H1 (cell line): Measurements from ENCODE around the gene RMDN2. TPM values are rescaled to one million over a fixed set of nuclear protein-coding genes. Genes with fewer than 3 reads are reported as not detected.

ENCODE experiments used
- CTCF ChIA-PET: fragments of 300-600 bp; sonication (Branson Sonifier 250); formaldehyde crosslinking; loops from one replicate; lab custom pipeline; 2021; ENCODE audit not compliant: partially characterized antibody; lab: Charles Lee
- POLR2A ChIA-PET: fragments of 300-600 bp; sonication (Branson Sonifier 250); formaldehyde crosslinking; loops from one replicate; lab custom pipeline; 2021; ENCODE audit warnings: inconsistent platforms; ENCODE audit not compliant: partially characterized antibody; lab: Charles Lee
- DNase-seq, 2 experiments: peaks; one replicate each; pipeline versions ENCODE4 v3.0.0 to v3.0.0-alpha.2; 2010 to 2022; ENCODE audit warnings: low spot score in 2 of 2, low read depth in 1 of 2, mixed read lengths in 1 of 2
- FAIRE-seq: peaks from 2 replicates; lab custom pipeline; 2011; peaks lifted over from hg19 to GRCh38; lab: Jason Lieb, UNC
- H2AFZ ChIP-seq: 2 replicates; pipeline ENCODE4 v1.8.1; 2012; ENCODE audit warnings: low read length, inconsistent platforms
- H2AK5ac ChIP-seq: 2 replicates; pipeline ENCODE4 v1.6.1; 2013; ENCODE audit warnings: low read depth, low read length
- H2BK120ac ChIP-seq: replicated peaks from 2 replicates; pipeline ENCODE3; 2013; ENCODE audit warnings: low read depth, low read length, inconsistent platforms
- H2BK12ac ChIP-seq: 2 replicates; pipeline ENCODE4 v1.6.1; 2013; ENCODE audit warnings: low read depth, low read length
- H2BK15ac ChIP-seq: 2 replicates; pipeline ENCODE4 v1.6.1; 2013; ENCODE audit warnings: low read length
- H2BK20ac ChIP-seq: 2 replicates; pipeline ENCODE4 v1.6.1; 2013; ENCODE audit warnings: low read length
- H2BK5ac ChIP-seq: 2 replicates; pipeline ENCODE4 v1.6.1; 2013; ENCODE audit warnings: low read depth, low read length
- H3K14ac ChIP-seq: 2 replicates; pipeline ENCODE4 v1.6.1; 2013; ENCODE audit warnings: inconsistent platforms; ENCODE audit not compliant: insufficient read length
- H3K18ac ChIP-seq: 2 replicates; pipeline ENCODE4 v1.6.1; 2013; ENCODE audit warnings: low read length; ENCODE audit errors: extremely low read depth
- H3K23ac ChIP-seq: 2 replicates; pipeline ENCODE4 v1.6.1; 2013; ENCODE audit warnings: inconsistent platforms; ENCODE audit not compliant: insufficient read length
- H3K23me2 ChIP-seq: 2 replicates; pipeline ENCODE4 v1.6.1; 2013; ENCODE audit warnings: low read depth, low read length
- H3K27ac ChIP-seq: 2 replicates; pipeline ENCODE4 v1.6.1; 2011; ENCODE audit warnings: low read depth, low read length, inconsistent platforms
- H3K27me3 ChIP-seq, 4 experiments: replicated peaks in 1 of 4; 1 replicate in 1 of 4; 2 replicates in 3 of 4; pipeline versions ENCODE4 v1.6.1 to v1.8.1; 2011 to 2013; ENCODE audit warnings: low read length in 3 of 4, mild to moderate bottlenecking in 3 of 4, inconsistent platforms in 2 of 4, mixed read lengths in 2 of 4, moderate library complexity in 1 of 4; ENCODE audit not compliant: control insufficient read depth in 3 of 4, insufficient read depth in 3 of 4; ENCODE audit errors: extremely low read depth in 1 of 4
- H3K36me3 ChIP-seq, 4 experiments: 2 replicates each; pipeline versions ENCODE4 v1.6.1 to v1.8.1; 2011 to 2013; ENCODE audit warnings: mild to moderate bottlenecking in 4 of 4, low read length in 3 of 4, moderate library complexity in 2 of 4, control low read depth in 1 of 4, inconsistent platforms in 1 of 4; ENCODE audit not compliant: insufficient read depth in 4 of 4, control insufficient read depth in 2 of 4
- H3K4ac ChIP-seq: replicated peaks from 2 replicates; pipeline ENCODE3; 2013; ENCODE audit warnings: low read length, low read depth, mixed read lengths, inconsistent platforms; ENCODE audit not compliant: insufficient read length
- H3K4me1 ChIP-seq, 4 experiments: replicated peaks in 1 of 4; 1 replicate in 1 of 4; 2 replicates in 3 of 4; pipeline versions ENCODE4 v1.6.1 to v1.8.1; 2011 to 2013; ENCODE audit warnings: low read length in 3 of 4, inconsistent platforms in 2 of 4, mixed read lengths in 1 of 4; ENCODE audit not compliant: insufficient read depth in 4 of 4, control insufficient read depth in 3 of 4
- H3K4me2 ChIP-seq, 2 experiments: 2 replicates each; pipeline versions ENCODE4 v1.6.1 to v1.8.1; 2011 to 2013; ENCODE audit warnings: low read depth in 2 of 2, low read length in 2 of 2, control low read depth in 1 of 2, inconsistent platforms in 1 of 2, mild to moderate bottlenecking in 1 of 2; ENCODE audit not compliant: insufficient read depth in 1 of 2
- H3K4me3 ChIP-seq, 4 experiments: fragments of 200-600, 300-600 bp in 1 of 4; sonication (generic), shearing (Covaris generic), sonication (Bioruptor Twin) in 1 of 4; 2 replicates each; pipeline versions ENCODE4 v1.5.1 to v1.8.1; 2011 to 2016; ENCODE audit warnings: low read length in 4 of 4, low read depth in 3 of 4, control low read depth in 2 of 4, inconsistent platforms in 2 of 4, mild to moderate bottlenecking in 2 of 4, mixed read lengths in 1 of 4, moderate library complexity in 1 of 4; ENCODE audit not compliant: insufficient read depth in 2 of 4; ENCODE audit errors: extremely low read depth in 1 of 4
- H3K56ac ChIP-seq: replicated peaks from 2 replicates; pipeline ENCODE3; 2013; ENCODE audit warnings: low read depth, mild to moderate bottlenecking, mixed read lengths, low read length, inconsistent platforms; ENCODE audit not compliant: insufficient read length
- H3K79me1 ChIP-seq: 2 replicates; pipeline ENCODE4 v1.6.1; 2013; ENCODE audit warnings: low read depth, low read length, control low read depth
- H3K79me2 ChIP-seq, 2 experiments: 2 replicates each; pipeline versions ENCODE4 v1.6.1 to v1.8.1; 2012 to 2013; ENCODE audit warnings: low read length in 2 of 2, mild to moderate bottlenecking in 2 of 2, inconsistent platforms in 1 of 2; ENCODE audit not compliant: insufficient read depth in 2 of 2, control insufficient read depth in 1 of 2
- H3K9ac ChIP-seq, 4 experiments: replicated peaks in 1 of 4; 1 replicate in 1 of 4; 2 replicates in 3 of 4; pipeline versions ENCODE4 v1.6.1 to v1.8.1; 2011 to 2013; ENCODE audit warnings: low read depth in 3 of 4, low read length in 3 of 4, control low read depth in 2 of 4, mild to moderate bottlenecking in 2 of 4, moderate library complexity in 2 of 4, inconsistent platforms in 1 of 4; ENCODE audit errors: extremely low read depth in 1 of 4
- H3K9me3 ChIP-seq, 2 experiments: 2 replicates each; pipeline versions ENCODE4 v1.6.1 to v1.8.1; 2012 to 2013; ENCODE audit warnings: mild to moderate bottlenecking in 2 of 2, moderate library complexity in 2 of 2, control low read depth in 1 of 2, inconsistent platforms in 1 of 2, low read depth in 1 of 2, low read length in 1 of 2, mixed read lengths in 1 of 2; ENCODE audit not compliant: insufficient read depth in 2 of 2
- H4K20me1 ChIP-seq, 2 experiments: replicated peaks in 1 of 2; 2 replicates each; pipeline versions ENCODE3 to v1.8.1; 2011 to 2013; ENCODE audit warnings: inconsistent platforms in 2 of 2, low read length in 2 of 2, mild to moderate bottlenecking in 1 of 2; ENCODE audit not compliant: insufficient read depth in 2 of 2, control insufficient read depth in 1 of 2
- H4K5ac ChIP-seq: 2 replicates; pipeline ENCODE4 v1.6.1; 2013; ENCODE audit warnings: low read length, low read depth, mixed read lengths, inconsistent platforms; ENCODE audit not compliant: insufficient read length
- H4K8ac ChIP-seq: 2 replicates; pipeline ENCODE4 v1.8.0; 2013; ENCODE audit warnings: mild to moderate bottlenecking, moderate library complexity, low read length, inconsistent platforms; ENCODE audit not compliant: insufficient read depth; ENCODE audit errors: extremely low read depth
- H4K91ac ChIP-seq: replicated peaks from 2 replicates; pipeline ENCODE3; 2013; ENCODE audit warnings: low read length, mixed read lengths, inconsistent platforms; ENCODE audit not compliant: insufficient read length
- BCL11A ChIP-seq, 2 experiments: IDR thresholded peaks; one replicate each; pipeline ENCODE4 v1.6.1; 2011; ENCODE audit warnings: low read depth in 2 of 2, low read length in 2 of 2, mild to moderate bottlenecking in 2 of 2
- BRCA1 ChIP-seq: IDR thresholded peaks from 2 replicates; pipeline ENCODE4 v1.6.1; 2012; ENCODE audit warnings: low read depth, low read length, improper control_type of control experiment
- CBX8 ChIP-seq: fragments of 300-800, 300-1000 bp; sonication (generic); IDR thresholded peaks from 2 replicates; pipeline ENCODE4 v1.7.1; 2016; ENCODE audit warnings: low read depth, low read length, borderline replicate concordance
- KDM1A ChIP-seq: fragments of 200-600, 300-600 bp; sonication (generic); IDR thresholded peaks from 2 replicates; pipeline ENCODE4 v1.7.1; 2016; ENCODE audit warnings: mild to moderate bottlenecking, low read length, borderline replicate concordance
- KDM5A ChIP-seq: fragments of 200-600 bp; IDR thresholded peaks from 2 replicates; pipeline ENCODE4 v1.7.1; 2012; ENCODE audit warnings: mild to moderate bottlenecking, low read length, inconsistent platforms, mixed read lengths
- RFX5 ChIP-seq: IDR thresholded peaks from 2 replicates; pipeline ENCODE4 v1.6.1; 2011; ENCODE audit warnings: low read depth, low read length, improper control_type of control experiment, borderline replicate concordance
- RNF2 ChIP-seq: fragments of 200-900, 300-1000 bp; sonication (generic); IDR thresholded peaks from 2 replicates; pipeline ENCODE4 v1.7.1; 2016; ENCODE audit warnings: borderline replicate concordance, low read depth, mild to moderate bottlenecking, antibody characterized with exemption, low read length; ENCODE audit not compliant: poor library complexity, severe bottlenecking; ENCODE audit errors: missing control alignments
- RXRA ChIP-seq: IDR thresholded peaks from 2 replicates; pipeline ENCODE4 v1.6.1; 2011; ENCODE audit warnings: low read depth, mild to moderate bottlenecking, low read length, moderate library complexity; ENCODE audit not compliant: insufficient read depth
- TBP ChIP-seq: IDR thresholded peaks from 2 replicates; pipeline ENCODE4 v1.6.1; 2011; ENCODE audit warnings: low read depth, low read length, improper control_type of control experiment
- WGBS, 2 experiments: shearing (Covaris generic) in 1 of 2; methylation state at CpG; one replicate each; pipeline versions ENCODE4 v1.1.6 to v1.1.7; 2013 to 2015; ENCODE audit warnings: low lambda C conversion rate in 2 of 2, mixed read lengths in 2 of 2, inconsistent platforms in 1 of 2, low coverage in 1 of 2, missing lambda C conversion rate in 1 of 2; ENCODE audit not compliant: insufficient replicate concordance in 2 of 2, insufficient coverage in 1 of 2, insufficient read length in 1 of 2; ENCODE audit errors: extremely low coverage in 1 of 2, missing lambda C conversion rate in 1 of 2; 5-methylcytosine and 5-hydroxymethylcytosine counted together
- polyA plus RNA-seq, 7 experiments: library from polyadenylated mRNA; depleted of rRNA in 3 of 7; stranded (reverse) in 5 of 7; unstranded in 2 of 7; fragments of >200 nt in 5 of 7; fragments of 200-250 nt in 2 of 7; gene quantifications; 1 replicate in 5 of 7; 2 replicates in 1 of 7; 4 replicates in 1 of 7; pipeline versions ENCODE4 v1.2.1 to v1.2.3, GENCODE V29; 2011 to 2013; ENCODE audit warnings: missing spikeins in 2 of 7, mixed read lengths in 2 of 7
- total RNA-seq: library from RNA; stranded (reverse); fragmentation: NEBNext Ultra II Directional; extraction: Animal tissue kit (Norgen Biotek cat#: 25700); gene quantifications from 2 replicates; pipeline ENCODE4 v1.2.1, GENCODE V29; 2021
- TF ChIP-seq, protein P1 (sequence below), 3 experiments: IDR thresholded peaks; 1 replicate in 2 of 3; 2 replicates in 1 of 3; pipeline versions ENCODE4 v1.5.1 to v1.6.1; 2011; ENCODE audit warnings: low read length in 3 of 3, mild to moderate bottlenecking in 3 of 3, inconsistent platforms in 2 of 3, low read depth in 1 of 3, moderate library complexity in 1 of 3; ENCODE audit not compliant: insufficient read depth in 1 of 3; ENCODE audit errors: control extremely low read depth in 1 of 3
- TF ChIP-seq, protein P2 (sequence below): IDR thresholded peaks from 2 replicates; pipeline ENCODE4 v1.6.1; 2012; ENCODE audit warnings: inconsistent platforms

RMDN2 gene
- total and polyA plus RNA-seq, 2 of the 8 experiments (the other 6 are each of a cell fraction or from before 2014, with no cell fraction given): 0.53 to 3.0 TPM

DNA sequence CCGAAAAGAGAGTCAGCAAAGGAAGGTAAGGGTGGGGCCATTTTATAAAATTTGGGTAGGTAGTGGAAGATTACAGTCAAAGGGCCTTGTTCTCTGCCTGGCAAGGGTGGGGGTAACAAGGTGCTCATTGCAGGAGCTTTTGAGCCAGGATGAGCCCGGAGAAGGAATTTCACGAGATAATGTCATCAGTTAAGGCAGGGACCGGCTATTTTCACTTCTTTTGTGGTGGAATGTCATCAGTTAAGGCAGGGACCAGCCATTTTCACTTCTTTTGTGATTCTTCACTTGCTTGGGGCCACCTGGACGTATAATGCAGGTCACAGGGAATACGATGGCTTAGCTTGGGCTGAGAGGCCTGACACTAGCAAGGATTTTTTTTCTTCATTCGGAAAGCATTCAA is 92.7 kb downstream of the RMDN2 start:
- 74% methylated on average over 7 of the region's 7 CpGs; no CpG with 5 or more reads in 1 of the 2 experiments for WGBS, 2 experiments
- Histone ChIP-seq H3K56ac (no peak overlapping the region), H3K23ac (no peak overlapping the region), H4K5ac (no peak overlapping the region), H2AFZ (no peak overlapping the region), H2BK120ac (no peak overlapping the region), H2BK12ac (no peak overlapping the region; the same call in 1 of the 2 replicates), H3K4me1 (peaks cover 0 to 4% (median under 1%) of the 10 kb centered on the region in 4 experiments; a peak in 3 of 7 replicates), H2BK5ac (no peak overlapping the region), H3K4me2 (no peak overlapping the region), H4K91ac (no peak overlapping the region), H3K4me3 (no peak overlapping the region), H3K79me2 (no peaks in the 10 kb centered on the region), H3K14ac (no peak overlapping the region), H3K27me3 (no peaks in the 10 kb centered on the region), H2BK20ac (no peak overlapping the region), H3K18ac (no peak overlapping the region), H3K9me3 (no peaks in the 10 kb centered on the region), H2BK15ac (0 out of 2 replicates have a peak overlapping the region, but pooled peaks have one; percentile 19), H3K27ac (no peak overlapping the region), H3K9ac (no peak overlapping the region), H2AK5ac (no peak overlapping the region), H3K79me1 (no peaks in the 10 kb centered on the region), H3K4ac (no peak overlapping the region), H3K36me3 (no peaks in the 10 kb centered on the region), H4K8ac (no peak overlapping the region), H4K20me1 (no peaks in the 10 kb centered on the region), H3K23me2 (no peaks in the 10 kb centered on the region)
- FAIRE-seq (peak; percentile 24), DNase-seq (no peak)
- POLR2A ChIA-PET: no interaction called here
- no peak for TF ChIP-seq BRCA1
- TF ChIP-seq CBX8: no peak
- TF ChIP-seq BCL11A (IDR thresholded peaks at IDR 0.05; ENCODE audit: low read depth in 2 of 2, low read length in 2 of 2): no peak
- TF ChIP-seq, protein P1, sequence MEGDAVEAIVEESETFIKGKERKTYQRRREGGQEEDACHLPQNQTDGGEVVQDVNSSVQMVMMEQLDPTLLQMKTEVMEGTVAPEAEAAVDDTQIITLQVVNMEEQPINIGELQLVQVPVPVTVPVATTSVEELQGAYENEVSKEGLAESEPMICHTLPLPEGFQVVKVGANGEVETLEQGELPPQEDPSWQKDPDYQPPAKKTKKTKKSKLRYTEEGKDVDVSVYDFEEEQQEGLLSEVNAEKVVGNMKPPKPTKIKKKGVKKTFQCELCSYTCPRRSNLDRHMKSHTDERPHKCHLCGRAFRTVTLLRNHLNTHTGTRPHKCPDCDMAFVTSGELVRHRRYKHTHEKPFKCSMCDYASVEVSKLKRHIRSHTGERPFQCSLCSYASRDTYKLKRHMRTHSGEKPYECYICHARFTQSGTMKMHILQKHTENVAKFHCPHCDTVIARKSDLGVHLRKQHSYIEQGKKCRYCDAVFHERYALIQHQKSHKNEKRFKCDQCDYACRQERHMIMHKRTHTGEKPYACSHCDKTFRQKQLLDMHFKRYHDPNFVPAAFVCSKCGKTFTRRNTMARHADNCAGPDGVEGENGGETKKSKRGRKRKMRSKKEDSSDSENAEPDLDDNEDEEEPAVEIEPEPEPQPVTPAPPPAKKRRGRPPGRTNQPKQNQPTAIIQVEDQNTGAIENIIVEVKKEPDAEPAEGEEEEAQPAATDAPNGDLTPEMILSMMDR (IDR thresholded peaks at IDR 0.05; ENCODE audit: control extremely low read depth in 1 of 3, insufficient read depth in 1 of 3, low read depth in 1 of 3, low read length in 3 of 3): no peak
- TF ChIP-seq KDM5A: no peak
- no peak for TF ChIP-seq RXRA
- TF ChIP-seq KDM1A: no peak
- no peak for TF ChIP-seq RFX5
- TF ChIP-seq TBP: no peak
- TF ChIP-seq, protein P2, sequence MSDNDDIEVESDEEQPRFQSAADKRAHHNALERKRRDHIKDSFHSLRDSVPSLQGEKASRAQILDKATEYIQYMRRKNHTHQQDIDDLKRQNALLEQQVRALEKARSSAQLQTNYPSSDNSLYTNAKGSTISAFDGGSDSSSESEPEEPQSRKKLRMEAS: no peak
- no peak for TF ChIP-seq RNF2
- CTCF ChIA-PET: no interaction called here
